ENCODE results near the gene TMEM125.

Gene TMEM125

DNA sequence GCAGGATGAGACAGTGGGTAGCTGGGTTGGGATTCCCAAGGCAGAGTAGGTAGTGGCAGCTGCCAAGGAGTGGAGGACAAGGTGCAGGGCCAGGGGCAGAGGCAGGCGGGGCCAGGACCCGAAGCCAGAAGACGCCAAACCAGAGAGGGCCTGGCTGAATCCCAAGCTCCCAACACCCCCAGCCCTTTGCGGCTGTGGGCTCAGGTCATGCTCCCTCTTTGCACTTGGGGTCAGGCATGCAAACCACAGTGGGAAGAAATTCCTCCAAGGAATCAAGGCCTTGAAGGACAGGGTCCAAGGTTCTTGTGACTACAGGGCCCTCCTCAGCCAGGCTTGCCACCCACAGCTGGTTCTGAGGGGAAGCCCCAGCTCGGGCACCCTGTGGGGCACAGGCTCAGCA is 9.4 kb downstream of the TMEM125 start:
- H3K36me3 ChIP-seq (ENCODE audit: control insufficient read depth, low read length) = no peaks in the 10 kb centered on the region
- no peak overlapping the region for H3K27ac ChIP-seq (ENCODE audit: low read depth, low read length)
- no peak overlapping the region for H3K4me2 ChIP-seq (ENCODE audit: low read length)
- no peaks in the 10 kb centered on the region for H3K9me3 ChIP-seq (ENCODE audit: control insufficient read depth, insufficient read depth, low read length)
- no peaks in the 10 kb centered on the region for H3F3A ChIP-seq (ENCODE audit: control insufficient read depth, insufficient read depth)
- H4K20me1 ChIP-seq (ENCODE audit: control insufficient read depth, insufficient read depth, low read depth, low read length) = no peaks in the 10 kb centered on the region
- H3K9me2 ChIP-seq (replicated peaks; ENCODE audit: control insufficient read depth, low read length) = no peaks in the 10 kb centered on the region
- H3K4me3 ChIP-seq (ENCODE audit: low read length) = no peak overlapping the region
- H3K79me2 ChIP-seq (ENCODE audit: control insufficient read depth, low read length) = no peaks in the 10 kb centered on the region
- no peaks in the 10 kb centered on the region for H3K27me3 ChIP-seq (ENCODE audit: control insufficient read depth, low read length)
- TF ChIP-seq, protein P1, sequence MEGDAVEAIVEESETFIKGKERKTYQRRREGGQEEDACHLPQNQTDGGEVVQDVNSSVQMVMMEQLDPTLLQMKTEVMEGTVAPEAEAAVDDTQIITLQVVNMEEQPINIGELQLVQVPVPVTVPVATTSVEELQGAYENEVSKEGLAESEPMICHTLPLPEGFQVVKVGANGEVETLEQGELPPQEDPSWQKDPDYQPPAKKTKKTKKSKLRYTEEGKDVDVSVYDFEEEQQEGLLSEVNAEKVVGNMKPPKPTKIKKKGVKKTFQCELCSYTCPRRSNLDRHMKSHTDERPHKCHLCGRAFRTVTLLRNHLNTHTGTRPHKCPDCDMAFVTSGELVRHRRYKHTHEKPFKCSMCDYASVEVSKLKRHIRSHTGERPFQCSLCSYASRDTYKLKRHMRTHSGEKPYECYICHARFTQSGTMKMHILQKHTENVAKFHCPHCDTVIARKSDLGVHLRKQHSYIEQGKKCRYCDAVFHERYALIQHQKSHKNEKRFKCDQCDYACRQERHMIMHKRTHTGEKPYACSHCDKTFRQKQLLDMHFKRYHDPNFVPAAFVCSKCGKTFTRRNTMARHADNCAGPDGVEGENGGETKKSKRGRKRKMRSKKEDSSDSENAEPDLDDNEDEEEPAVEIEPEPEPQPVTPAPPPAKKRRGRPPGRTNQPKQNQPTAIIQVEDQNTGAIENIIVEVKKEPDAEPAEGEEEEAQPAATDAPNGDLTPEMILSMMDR (IDR thresholded peaks at IDR 0.05; ENCODE audit: low read depth, low read length, poor library complexity, severe bottlenecking) = no peak
- no peak for TF ChIP-seq EZH2phosphoT487 (IDR thresholded peaks at IDR 0.05; ENCODE audit: borderline replicate concordance, low read length)
- H3K4me1 ChIP-seq (ENCODE audit: control insufficient read depth, low read length) = peaks cover 5% of the 10 kb centered on the region

DNA sequence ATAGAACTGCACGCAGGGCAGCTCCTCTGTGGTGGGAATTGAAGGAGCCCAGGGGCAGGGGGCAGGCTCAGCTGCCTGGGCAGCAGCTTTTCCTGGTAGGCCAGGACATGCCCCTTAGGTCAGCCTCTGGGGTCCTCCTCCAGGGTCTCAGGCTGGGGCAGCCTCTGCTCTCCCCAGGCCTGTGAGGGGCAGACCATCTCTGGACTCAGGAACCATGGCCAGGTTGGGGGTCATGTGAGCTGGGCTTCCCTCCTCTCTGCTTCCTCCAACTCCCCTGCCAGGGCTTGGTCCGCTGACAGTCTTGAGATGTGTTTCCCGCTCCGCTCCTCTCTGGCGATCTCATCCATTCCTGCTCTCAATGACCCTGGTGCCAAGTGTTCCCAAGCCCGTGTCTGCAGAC is 9.9 kb downstream of the TMEM125 start:
- no peaks in the 10 kb centered on the region for H4K20me1 ChIP-seq (ENCODE audit: control insufficient read depth, insufficient read depth, low read depth, low read length)
- H3K36me3 ChIP-seq (ENCODE audit: control insufficient read depth, low read length) = no peaks in the 10 kb centered on the region
- no peaks in the 10 kb centered on the region for H3F3A ChIP-seq (ENCODE audit: control insufficient read depth, insufficient read depth)
- no peak overlapping the region for H3K27ac ChIP-seq (ENCODE audit: low read depth, low read length)
- no peak overlapping the region for H3K4me2 ChIP-seq (ENCODE audit: low read length)
- no peaks in the 10 kb centered on the region for H3K9me2 ChIP-seq (replicated peaks; ENCODE audit: control insufficient read depth, low read length)
- no peak for TF ChIP-seq EZH2phosphoT487 (IDR thresholded peaks at IDR 0.05; ENCODE audit: borderline replicate concordance, low read length)
- TF ChIP-seq, protein P1 (IDR thresholded peaks at IDR 0.05; ENCODE audit: low read depth, low read length, poor library complexity, severe bottlenecking) = no peak
- peaks cover under 1% of the 10 kb centered on the region; the same call in 1 of the 2 replicates for H3K4me1 ChIP-seq (ENCODE audit: control insufficient read depth, low read length)
- H3K79me2 ChIP-seq (ENCODE audit: control insufficient read depth, low read length) = no peaks in the 10 kb centered on the region
- H3K4me3 ChIP-seq (ENCODE audit: low read length) = no peak overlapping the region
- no peaks in the 10 kb centered on the region for H3K27me3 ChIP-seq (ENCODE audit: control insufficient read depth, low read length)
- H3K9me3 ChIP-seq (ENCODE audit: control insufficient read depth, insufficient read depth, low read length) = no peaks in the 10 kb centered on the region

- H3K4me3 ChIP-seq (ENCODE audit: low read length) = no peak overlapping the region
- no peaks in the 10 kb centered on the region for H4K20me1 ChIP-seq (ENCODE audit: control insufficient read depth, insufficient read depth, low read depth, low read length)
- no peaks in the 10 kb centered on the region for H3K27me3 ChIP-seq (ENCODE audit: control insufficient read depth, low read length)
- no peak overlapping the region for H3K4me2 ChIP-seq (ENCODE audit: low read length)
- no peaks in the 10 kb centered on the region for H3F3A ChIP-seq (ENCODE audit: control insufficient read depth, insufficient read depth)
- H3K9me2 ChIP-seq (replicated peaks; ENCODE audit: control insufficient read depth, low read length) = no peaks in the 10 kb centered on the region
- H3K9me3 ChIP-seq (ENCODE audit: control insufficient read depth, insufficient read depth, low read length) = no peaks in the 10 kb centered on the region
- no peaks in the 10 kb centered on the region for H3K4me1 ChIP-seq (ENCODE audit: control insufficient read depth, low read length)
- no peaks in the 10 kb centered on the region for H3K79me2 ChIP-seq (ENCODE audit: control insufficient read depth, low read length)
- H3K27ac ChIP-seq (ENCODE audit: low read depth, low read length) = no peak overlapping the region
- no peak for TF ChIP-seq EZH2phosphoT487 (IDR thresholded peaks at IDR 0.05; ENCODE audit: borderline replicate concordance, low read length)
- TF ChIP-seq, protein P1 (IDR thresholded peaks at IDR 0.05; ENCODE audit: low read depth, low read length, poor library complexity, severe bottlenecking) = no peak
- no peaks in the 10 kb centered on the region for H3K36me3 ChIP-seq (ENCODE audit: control insufficient read depth, low read length)
These were observed 10.9 kb downstream of the TMEM125 start for GRCh38 chr1:43280692-43281091.
